Panc1 (cell line): Measurements from ENCODE around the gene NEK2.

ENCODE experiments used
- POLR2AphosphoS5 ChIP-seq: IDR thresholded peaks from 2 replicates; pipeline ENCODE4 v1.6.1; 2012; ENCODE audit warnings: mild to moderate bottlenecking, low read depth, low read length, moderate library complexity
- TF ChIP-seq, protein P1 (sequence below): fragments of 450-650 bp; IDR thresholded peaks from 2 replicates; pipeline ENCODE4 v1.5.1; 2017; ENCODE audit warnings: mild to moderate bottlenecking
- TF ChIP-seq, protein P2 (sequence below), 2 experiments: IDR thresholded peaks; 2 replicates each; pipeline ENCODE4 v1.6.1; 2011 to 2012; ENCODE audit warnings: low read depth in 2 of 2, control low read depth in 1 of 2, low read length in 1 of 2, mild to moderate bottlenecking in 1 of 2, moderate library complexity in 1 of 2; ENCODE audit not compliant: insufficient read depth in 1 of 2

DNA sequence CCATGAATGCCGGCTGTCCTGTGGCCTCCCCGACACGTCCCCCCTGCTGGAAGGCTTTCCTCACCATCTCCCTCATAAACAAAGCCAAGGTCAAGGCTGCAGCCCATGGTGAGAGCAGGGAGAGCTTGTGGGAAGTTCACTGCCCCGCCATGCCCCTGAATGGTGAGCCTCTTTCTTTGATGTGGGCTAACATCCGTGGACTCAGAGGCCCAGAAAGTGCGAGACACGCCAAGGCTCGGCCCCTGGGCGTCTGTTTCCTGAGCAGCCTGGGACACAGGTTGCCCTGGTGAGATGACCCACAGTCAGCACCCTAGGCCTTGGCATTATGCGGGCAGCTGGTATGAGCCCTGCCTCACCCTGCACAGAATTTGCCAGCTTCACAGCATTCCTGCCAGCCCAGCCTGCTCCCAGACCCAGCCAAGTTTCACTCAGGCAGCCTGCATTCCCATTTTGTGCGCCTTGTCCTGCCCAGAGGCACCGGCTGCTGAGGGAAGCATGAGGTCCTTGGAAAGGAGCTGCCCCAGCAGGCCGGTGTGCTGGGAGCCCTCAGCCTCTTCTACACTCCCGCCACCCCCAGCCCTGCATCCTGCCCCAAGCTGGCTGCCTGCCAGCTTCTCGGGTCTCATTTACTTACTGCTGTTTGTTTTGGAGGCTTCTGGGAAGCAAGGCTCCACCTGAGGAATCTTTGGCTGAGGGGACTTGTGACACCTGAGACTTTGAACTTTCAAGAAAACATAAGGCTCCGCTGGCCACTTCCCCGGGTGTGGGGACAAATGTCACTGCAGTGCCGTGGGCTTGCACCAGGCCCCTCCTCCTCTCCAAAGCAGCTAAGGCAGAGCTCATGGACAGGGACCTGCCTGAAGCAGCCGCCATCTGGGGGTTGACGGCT, 31.9 kb downstream of the NEK2 start:
- TF ChIP-seq, protein P1, sequence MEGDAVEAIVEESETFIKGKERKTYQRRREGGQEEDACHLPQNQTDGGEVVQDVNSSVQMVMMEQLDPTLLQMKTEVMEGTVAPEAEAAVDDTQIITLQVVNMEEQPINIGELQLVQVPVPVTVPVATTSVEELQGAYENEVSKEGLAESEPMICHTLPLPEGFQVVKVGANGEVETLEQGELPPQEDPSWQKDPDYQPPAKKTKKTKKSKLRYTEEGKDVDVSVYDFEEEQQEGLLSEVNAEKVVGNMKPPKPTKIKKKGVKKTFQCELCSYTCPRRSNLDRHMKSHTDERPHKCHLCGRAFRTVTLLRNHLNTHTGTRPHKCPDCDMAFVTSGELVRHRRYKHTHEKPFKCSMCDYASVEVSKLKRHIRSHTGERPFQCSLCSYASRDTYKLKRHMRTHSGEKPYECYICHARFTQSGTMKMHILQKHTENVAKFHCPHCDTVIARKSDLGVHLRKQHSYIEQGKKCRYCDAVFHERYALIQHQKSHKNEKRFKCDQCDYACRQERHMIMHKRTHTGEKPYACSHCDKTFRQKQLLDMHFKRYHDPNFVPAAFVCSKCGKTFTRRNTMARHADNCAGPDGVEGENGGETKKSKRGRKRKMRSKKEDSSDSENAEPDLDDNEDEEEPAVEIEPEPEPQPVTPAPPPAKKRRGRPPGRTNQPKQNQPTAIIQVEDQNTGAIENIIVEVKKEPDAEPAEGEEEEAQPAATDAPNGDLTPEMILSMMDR, result no peak
- 0 out of 2 replicates have a peak, but pooled peaks have one; percentile 30 for TF ChIP-seq POLR2AphosphoS5
- TF ChIP-seq, protein P2, sequence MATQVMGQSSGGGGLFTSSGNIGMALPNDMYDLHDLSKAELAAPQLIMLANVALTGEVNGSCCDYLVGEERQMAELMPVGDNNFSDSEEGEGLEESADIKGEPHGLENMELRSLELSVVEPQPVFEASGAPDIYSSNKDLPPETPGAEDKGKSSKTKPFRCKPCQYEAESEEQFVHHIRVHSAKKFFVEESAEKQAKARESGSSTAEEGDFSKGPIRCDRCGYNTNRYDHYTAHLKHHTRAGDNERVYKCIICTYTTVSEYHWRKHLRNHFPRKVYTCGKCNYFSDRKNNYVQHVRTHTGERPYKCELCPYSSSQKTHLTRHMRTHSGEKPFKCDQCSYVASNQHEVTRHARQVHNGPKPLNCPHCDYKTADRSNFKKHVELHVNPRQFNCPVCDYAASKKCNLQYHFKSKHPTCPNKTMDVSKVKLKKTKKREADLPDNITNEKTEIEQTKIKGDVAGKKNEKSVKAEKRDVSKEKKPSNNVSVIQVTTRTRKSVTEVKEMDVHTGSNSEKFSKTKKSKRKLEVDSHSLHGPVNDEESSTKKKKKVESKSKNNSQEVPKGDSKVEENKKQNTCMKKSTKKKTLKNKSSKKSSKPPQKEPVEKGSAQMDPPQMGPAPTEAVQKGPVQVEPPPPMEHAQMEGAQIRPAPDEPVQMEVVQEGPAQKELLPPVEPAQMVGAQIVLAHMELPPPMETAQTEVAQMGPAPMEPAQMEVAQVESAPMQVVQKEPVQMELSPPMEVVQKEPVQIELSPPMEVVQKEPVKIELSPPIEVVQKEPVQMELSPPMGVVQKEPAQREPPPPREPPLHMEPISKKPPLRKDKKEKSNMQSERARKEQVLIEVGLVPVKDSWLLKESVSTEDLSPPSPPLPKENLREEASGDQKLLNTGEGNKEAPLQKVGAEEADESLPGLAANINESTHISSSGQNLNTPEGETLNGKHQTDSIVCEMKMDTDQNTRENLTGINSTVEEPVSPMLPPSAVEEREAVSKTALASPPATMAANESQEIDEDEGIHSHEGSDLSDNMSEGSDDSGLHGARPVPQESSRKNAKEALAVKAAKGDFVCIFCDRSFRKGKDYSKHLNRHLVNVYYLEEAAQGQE (IDR thresholded peaks at IDR 0.05; ENCODE audit: insufficient read depth in 1 of 2, low read depth in 2 of 2, low read length in 1 of 2), result 0 out of 4 replicates have a peak, but pooled peaks of 1 of the 2 experiments have one; percentile 41
